Epidermal melanocyte (primary cell): ENCODE data around the gene FAM222A.
A peak's percentile ranks its signal among the peaks of the same experiment; 100 is the strongest.

Source experiments
- DNase-seq: peaks from one replicate; pipeline ENCODE4 v3.0.0; 2011; ENCODE audit warnings: low spot score; ENCODE audit not compliant: insufficient read length

Gene FAM222A

GRCh38 chr12:109795023-109795422 is 81.4 kb downstream of the FAM222A start:
- no peak for DNase-seq

GRCh38 chr12:109796057-109796456 is 82.4 kb downstream of the FAM222A start:
- DNase-seq: no peak

GRCh38 chr12:109797905-109798669 is 84.5 kb downstream of the FAM222A start:
- DNase-seq: no peak

- DNase-seq: no peak
These were observed 85.1 kb downstream of the FAM222A start for GRCh38 chr12:109798691-109799090.

- no peak for DNase-seq
These were observed 86.9 kb downstream of the FAM222A start for GRCh38 chr12:109800536-109800935.

GRCh38 chr12:109802828-109803227 is 89.2 kb downstream of the FAM222A start:
- DNase-seq: no peak

- no peak for DNase-seq
These were observed 90.1 kb downstream of the FAM222A start for GRCh38 chr12:109803678-109804077.

GRCh38 chr12:109804820-109805761 is 91.5 kb downstream of the FAM222A start:
- peak; percentile 75 for DNase-seq

GRCh38 chr12:109807954-109808643 is 94.5 kb downstream of the FAM222A start:
- no peak for DNase-seq

- DNase-seq: no peak
These were observed 95.4 kb downstream of the FAM222A start for GRCh38 chr12:109808876-109809646.

GRCh38 chr12:109810954-109811623 is 97.5 kb downstream of the FAM222A start:
- no peak for DNase-seq

- DNase-seq: no peak
These were observed 98.0 kb downstream of the FAM222A start for GRCh38 chr12:109811624-109811995.

- DNase-seq: no peak
These were observed 100.3 kb downstream of the FAM222A start for GRCh38 chr12:109813810-109814416.

GRCh38 chr12:109814600-109815150 is 101.0 kb downstream of the FAM222A start:
- no peak for DNase-seq

- no peak for DNase-seq
These were observed 101.6 kb downstream of the FAM222A start for GRCh38 chr12:109815225-109815624.

GRCh38 chr12:109815757-109816617 is 102.4 kb downstream of the FAM222A start:
- DNase-seq: no peak

- DNase-seq: no peak
These were observed 103.2 kb downstream of the FAM222A start for GRCh38 chr12:109816870-109817269.

- DNase-seq: no peak
These were observed 104.1 kb downstream of the FAM222A start for GRCh38 chr12:109817627-109818231.
